ENCODE data around the gene TRABD2B. TPM values are rescaled to one million over a fixed set of nuclear protein-coding genes. Genes with fewer than 3 reads are reported as not detected.

TRABD2B gene
- total RNA-seq, 3 donors from 2014 or later, result not detected

DNA sequence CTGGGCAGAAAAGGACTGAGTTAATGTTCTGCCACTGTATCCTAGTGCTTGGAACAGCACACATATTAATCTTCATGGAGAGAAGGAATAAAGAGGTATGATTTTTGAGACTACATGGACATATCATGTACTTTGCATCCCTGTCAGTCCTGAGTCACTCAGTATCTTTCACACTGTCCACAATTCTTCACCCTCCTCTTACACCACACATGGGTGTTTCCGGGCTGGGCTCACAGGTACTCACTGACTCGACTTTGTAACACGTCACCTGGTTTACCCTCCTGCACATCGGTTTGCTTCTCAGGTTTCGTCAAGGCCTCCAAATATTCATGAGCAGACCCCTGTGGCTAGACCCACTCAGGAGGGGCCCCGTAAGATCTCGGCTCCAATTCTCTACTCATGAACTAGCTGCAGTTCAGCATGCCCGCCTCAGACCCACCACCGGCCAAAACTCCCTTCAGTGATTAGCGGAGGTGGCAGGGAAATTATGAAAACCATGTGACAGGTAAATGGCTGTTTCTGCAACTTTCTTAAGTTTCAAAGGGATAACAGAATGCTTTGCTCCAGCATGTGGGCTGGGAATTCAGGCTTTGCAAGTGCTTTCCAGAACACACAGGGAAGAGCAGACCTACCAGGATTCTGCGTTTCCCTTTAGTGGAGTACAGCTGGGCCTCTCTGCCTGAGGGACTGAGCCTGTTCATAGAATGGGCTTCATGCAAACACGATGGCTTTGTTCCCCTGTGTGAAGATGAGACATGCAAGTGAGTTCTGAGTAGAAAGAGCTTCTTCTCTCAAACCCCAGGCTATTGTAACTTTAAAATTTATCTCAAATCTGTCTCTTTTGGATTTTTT lies 31.3 kb upstream of the TRABD2B start:
- no peaks in the 10 kb centered on the region for H3K4me1 Mint-ChIP-seq (ENCODE audit: low read depth)
- peaks cover 6% of the 10 kb centered on the region for H3K27me3 Mint-ChIP-seq (ENCODE audit: low read depth)
- DNase-seq, result no peak
- H3K4me3 Mint-ChIP-seq, result no peak overlapping the region
- ATAC-seq, result no peak
- H3K36me3 Mint-ChIP-seq (ENCODE audit: insufficient read depth), result no peaks in the 10 kb centered on the region
- no peaks in the 10 kb centered on the region for H3K9me3 Mint-ChIP-seq

DNA sequence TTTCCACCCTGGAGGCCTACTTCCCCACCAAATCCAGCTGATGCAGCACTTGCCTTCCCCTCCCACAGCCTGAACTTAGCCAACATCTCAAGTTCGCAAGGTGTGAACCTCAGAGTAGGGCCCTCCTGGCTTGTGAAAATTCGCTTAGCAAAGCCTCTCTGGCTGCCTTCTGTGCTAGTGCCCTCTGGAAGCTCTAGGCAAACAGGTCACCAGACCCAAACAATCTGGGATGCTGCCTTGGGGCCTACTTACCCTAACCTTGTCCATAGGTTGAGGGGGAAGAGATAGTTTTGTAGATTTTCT lies 30.3 kb upstream of the TRABD2B start:
- peaks cover 6% of the 10 kb centered on the region for H3K27me3 Mint-ChIP-seq (ENCODE audit: low read depth)
- ATAC-seq (no peak), DNase-seq (no peak)
- no peak overlapping the region for H3K4me3 Mint-ChIP-seq
- no peaks in the 10 kb centered on the region for H3K4me1 Mint-ChIP-seq (ENCODE audit: low read depth)
- H3K9me3 Mint-ChIP-seq, result no peaks in the 10 kb centered on the region
- H3K36me3 Mint-ChIP-seq (ENCODE audit: insufficient read depth), result no peaks in the 10 kb centered on the region

DNA sequence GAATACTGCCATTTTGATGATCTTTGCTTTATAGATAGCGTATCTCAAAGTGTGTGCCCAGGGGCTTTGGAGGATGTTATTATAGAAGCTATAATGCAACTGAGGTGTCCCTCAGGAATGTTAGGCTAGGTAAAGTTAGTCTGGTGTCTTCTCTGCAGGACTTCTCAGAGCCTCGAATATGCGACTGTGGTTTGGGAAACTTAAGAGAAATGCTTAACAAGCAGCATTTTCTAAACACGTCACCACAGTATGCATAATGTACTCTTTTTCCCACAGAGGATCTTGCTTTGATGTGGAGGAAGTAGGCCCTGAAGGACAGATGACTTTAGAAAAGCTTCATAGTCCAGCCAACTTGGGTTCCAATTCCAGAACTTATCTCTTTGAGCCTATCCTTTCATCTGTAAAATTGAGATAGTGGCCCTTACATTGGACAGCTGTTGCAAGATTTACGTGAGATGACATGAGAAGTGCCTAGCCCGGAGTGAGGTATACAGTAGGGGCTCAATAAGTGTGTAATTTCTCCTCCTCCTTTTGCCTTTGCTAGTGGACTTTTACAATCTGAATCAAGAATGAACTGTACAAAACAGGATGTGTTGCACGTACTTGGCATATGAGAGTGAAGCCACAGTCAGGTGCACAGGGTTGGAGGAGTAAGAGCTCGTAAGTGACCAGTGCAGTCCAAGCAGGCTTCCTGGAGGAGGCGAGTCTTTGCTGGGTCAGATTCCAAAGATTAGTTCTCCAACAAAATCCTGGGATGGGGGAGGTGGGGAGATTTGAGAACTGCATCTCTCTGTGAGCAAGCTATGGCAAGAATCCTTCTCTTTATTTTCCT lies 29.7 kb upstream of the TRABD2B start:
- no peak for ATAC-seq
- Mint-ChIP-seq H3K36me3 (ENCODE audit: insufficient read depth) (no peaks in the 10 kb centered on the region), H3K27me3 (ENCODE audit: low read depth) (peaks cover 5% of the 10 kb centered on the region), H3K4me1 (ENCODE audit: low read depth) (no peaks in the 10 kb centered on the region), H3K4me3 (no peak overlapping the region), H3K9me3 (no peaks in the 10 kb centered on the region)
- DNase-seq, result no peak

DNA sequence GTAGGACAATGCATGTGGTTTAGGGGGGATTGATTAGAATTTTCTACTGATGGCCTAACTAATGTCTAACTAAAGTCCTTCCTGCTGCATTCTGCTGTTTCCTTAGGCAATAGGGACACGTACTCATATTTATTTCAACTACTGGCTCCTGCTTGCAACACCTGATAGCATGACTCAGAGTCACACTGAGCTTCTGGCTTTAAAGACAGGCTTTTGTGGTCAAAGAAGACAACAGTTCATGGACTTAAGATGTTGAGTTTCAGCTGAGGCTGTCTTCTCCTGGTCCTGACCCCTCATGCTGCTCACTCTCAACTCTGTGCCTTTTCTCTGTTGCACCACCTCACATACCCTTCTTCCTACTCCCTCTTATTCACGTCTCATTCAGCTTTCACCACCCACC lies 29.1 kb upstream of the TRABD2B start:
- ATAC-seq (no peak), DNase-seq (no peak)
- Mint-ChIP-seq H3K36me3 (ENCODE audit: insufficient read depth) (no peaks in the 10 kb centered on the region), H3K4me3 (no peak overlapping the region), H3K4me1 (ENCODE audit: low read depth) (no peaks in the 10 kb centered on the region), H3K9me3 (no peaks in the 10 kb centered on the region), H3K27me3 (ENCODE audit: low read depth) (peaks cover 5% of the 10 kb centered on the region)

DNA sequence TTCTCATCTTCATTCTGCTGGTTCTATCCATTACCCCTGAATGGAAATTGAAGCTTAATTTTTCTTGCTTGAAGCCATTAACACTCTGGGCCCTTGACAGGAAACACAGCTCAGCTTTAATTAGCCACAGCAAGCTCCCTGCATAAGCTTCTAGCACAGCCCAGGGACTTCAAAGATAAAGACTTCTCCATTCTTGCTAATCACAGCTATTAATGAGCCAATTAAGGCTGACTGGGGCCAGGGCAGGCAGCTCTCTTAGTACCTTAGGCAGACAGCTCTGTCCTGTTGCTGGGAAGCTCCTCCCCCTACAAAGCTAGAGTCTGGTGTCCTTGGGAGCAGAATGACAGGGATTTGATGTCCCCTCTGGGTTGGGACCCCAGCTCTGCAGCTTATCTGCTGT lies 27.9 kb upstream of the TRABD2B start:
- peak in 1 of 2 donors; percentile 18 for ATAC-seq
- Mint-ChIP-seq H3K4me1 (ENCODE audit: low read depth) (no peaks in the 10 kb centered on the region), H3K4me3 (no peak overlapping the region), H3K9me3 (no peaks in the 10 kb centered on the region), H3K27me3 (ENCODE audit: low read depth) (peaks cover 3% of the 10 kb centered on the region), H3K36me3 (ENCODE audit: insufficient read depth) (no peaks in the 10 kb centered on the region)
- no peak for DNase-seq

DNA sequence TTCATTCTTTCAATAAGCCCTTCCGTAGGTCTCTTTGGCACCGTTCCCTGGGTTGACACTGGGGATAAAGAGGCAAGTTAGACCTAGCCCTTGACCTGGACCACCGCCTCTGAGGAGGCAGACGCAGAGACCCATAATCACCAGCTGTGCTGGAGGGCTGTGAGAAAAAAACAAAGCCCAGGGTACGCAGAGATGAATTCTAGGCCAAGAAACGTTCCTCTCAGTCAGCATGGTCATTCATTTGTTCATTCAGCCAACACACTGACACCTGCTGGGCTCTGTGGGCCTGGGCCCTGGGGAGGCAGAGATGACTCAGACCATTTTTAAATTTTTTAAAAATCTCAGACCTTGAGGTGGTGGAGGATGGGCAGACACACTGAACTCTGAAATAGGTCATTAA lies 26.3 kb upstream of the TRABD2B start:
- Mint-ChIP-seq H3K27me3 (ENCODE audit: low read depth) (no peaks in the 10 kb centered on the region), H3K36me3 (ENCODE audit: insufficient read depth) (no peaks in the 10 kb centered on the region), H3K4me1 (ENCODE audit: low read depth) (no peaks in the 10 kb centered on the region), H3K4me3 (no peak overlapping the region), H3K9me3 (no peaks in the 10 kb centered on the region)
- no peak for DNase-seq
- no peak for ATAC-seq

DNA sequence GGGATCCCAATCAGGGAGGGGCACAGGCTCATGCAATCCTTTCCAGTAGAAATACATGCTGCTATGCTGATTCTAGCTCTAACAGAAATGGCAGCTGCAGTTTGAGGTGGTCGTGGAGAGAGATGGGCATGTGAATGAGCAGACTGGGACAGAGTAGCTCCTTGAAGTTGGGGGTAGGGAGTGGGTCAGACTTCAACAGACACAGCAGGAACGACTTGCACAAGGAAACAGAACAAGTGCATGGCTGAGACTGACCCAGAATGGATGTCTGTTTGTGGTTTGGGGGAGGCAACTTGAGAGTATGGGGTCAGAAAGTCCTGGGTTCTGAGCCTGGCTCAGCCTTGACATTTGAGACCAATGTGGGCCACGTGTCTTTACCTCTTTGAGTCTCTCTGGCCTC lies 25.1 kb upstream of the TRABD2B start:
- no peaks in the 10 kb centered on the region for H3K4me1 Mint-ChIP-seq (ENCODE audit: low read depth)
- no peaks in the 10 kb centered on the region for H3K36me3 Mint-ChIP-seq (ENCODE audit: insufficient read depth)
- no peak for ATAC-seq

DNA sequence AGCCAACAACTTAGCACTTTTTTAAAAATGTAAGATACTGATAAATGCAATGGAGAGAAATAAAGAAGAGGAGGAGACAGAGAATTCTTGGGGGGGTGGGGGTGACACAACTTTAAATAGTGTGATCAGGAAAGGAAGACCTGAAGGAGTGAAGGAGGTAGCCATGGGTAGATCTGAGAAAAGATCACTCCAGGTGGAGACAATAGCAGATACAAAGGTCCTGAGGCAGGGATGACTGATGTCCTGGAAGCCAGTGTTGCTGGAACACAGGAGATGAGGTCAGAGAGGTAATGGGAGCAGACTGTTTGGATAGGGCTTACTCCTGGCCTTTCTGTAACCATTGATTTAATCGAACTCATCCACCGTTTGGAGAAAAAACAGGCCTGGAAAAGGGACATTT lies 24.6 kb upstream of the TRABD2B start:
- H3K9me3 Mint-ChIP-seq, result no peaks in the 10 kb centered on the region
- no peaks in the 10 kb centered on the region for H3K4me1 Mint-ChIP-seq (ENCODE audit: low read depth)
- no peak overlapping the region for H3K4me3 Mint-ChIP-seq
- DNase-seq (no peak), ATAC-seq (no peak)
- H3K27me3 Mint-ChIP-seq (ENCODE audit: low read depth), result peaks cover 7% of the 10 kb centered on the region
- H3K36me3 Mint-ChIP-seq (ENCODE audit: insufficient read depth), result no peaks in the 10 kb centered on the region

More for the DNA sequence above, 25.1 kb upstream of the TRABD2B start:
- DNase-seq, result no peak
- H3K27me3 Mint-ChIP-seq (ENCODE audit: low read depth), result peaks cover 4% of the 10 kb centered on the region
- H3K4me3 Mint-ChIP-seq, result no peak overlapping the region
- no peaks in the 10 kb centered on the region for H3K9me3 Mint-ChIP-seq

DNA sequence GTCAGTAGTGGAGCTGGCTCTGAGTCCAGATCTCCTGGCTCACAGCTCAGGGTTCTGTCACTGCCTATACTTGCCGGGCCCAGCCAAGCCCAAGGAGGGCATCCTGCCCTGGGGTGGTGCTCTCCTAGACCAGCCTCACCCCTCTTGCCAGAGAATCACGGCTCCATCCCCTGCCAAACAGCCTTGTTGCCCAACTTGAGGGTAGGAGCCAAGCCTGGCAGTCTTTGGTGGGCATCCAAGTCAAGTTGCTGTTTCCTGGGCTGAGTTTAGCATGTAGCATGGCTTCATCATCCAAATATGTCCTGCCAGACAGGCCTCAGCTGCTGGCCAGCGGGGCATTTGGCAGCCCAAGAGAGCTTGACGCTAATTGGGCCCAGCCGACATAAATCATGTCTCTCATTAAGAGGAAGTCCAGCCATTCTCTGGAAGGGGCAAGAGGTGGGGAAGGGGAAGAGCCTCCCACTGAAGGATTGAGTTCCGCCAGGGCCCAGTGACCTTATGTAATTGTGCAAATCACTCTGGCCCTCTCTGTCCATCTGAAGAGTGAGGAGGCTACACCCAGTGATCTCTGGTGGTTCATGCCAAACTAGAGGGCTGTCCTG lies 22.6 kb upstream of the TRABD2B start:
- ATAC-seq, result no peak
- Mint-ChIP-seq H3K9me3 (no peaks in the 10 kb centered on the region), H3K36me3 (ENCODE audit: insufficient read depth) (no peaks in the 10 kb centered on the region), H3K4me1 (ENCODE audit: low read depth) (no peaks in the 10 kb centered on the region), H3K27me3 (ENCODE audit: low read depth) (peaks cover 18% of the 10 kb centered on the region), H3K4me3 (no peak overlapping the region)
- DNase-seq, result no peak

DNA sequence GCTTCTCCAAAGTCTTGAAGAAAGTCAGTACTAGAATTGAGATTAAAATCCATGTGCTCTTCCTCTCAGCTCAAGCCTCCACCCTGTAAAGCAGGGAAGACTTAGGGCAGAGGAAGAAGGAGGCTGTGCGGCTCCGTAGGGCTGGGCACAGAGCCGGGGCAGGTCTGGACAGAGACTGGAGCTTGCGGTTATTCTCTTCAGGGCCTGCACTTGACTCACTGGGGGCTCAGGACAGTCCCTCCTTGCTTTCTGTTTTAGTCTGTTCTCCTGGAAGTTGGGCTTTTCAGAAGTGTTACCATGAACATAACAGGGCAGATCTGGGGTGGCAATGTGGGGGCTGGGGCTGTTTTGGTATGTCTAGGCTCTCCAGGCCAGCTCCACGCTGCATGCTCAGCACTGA lies 21.6 kb upstream of the TRABD2B start:
- ATAC-seq, result no peak
- Mint-ChIP-seq H3K9me3 (no peaks in the 10 kb centered on the region), H3K4me1 (ENCODE audit: low read depth) (no peaks in the 10 kb centered on the region), H3K36me3 (ENCODE audit: insufficient read depth) (no peaks in the 10 kb centered on the region), H3K4me3 (no peak overlapping the region), H3K27me3 (ENCODE audit: low read depth) (peaks cover 18% of the 10 kb centered on the region)
- DNase-seq, result no peak

DNA sequence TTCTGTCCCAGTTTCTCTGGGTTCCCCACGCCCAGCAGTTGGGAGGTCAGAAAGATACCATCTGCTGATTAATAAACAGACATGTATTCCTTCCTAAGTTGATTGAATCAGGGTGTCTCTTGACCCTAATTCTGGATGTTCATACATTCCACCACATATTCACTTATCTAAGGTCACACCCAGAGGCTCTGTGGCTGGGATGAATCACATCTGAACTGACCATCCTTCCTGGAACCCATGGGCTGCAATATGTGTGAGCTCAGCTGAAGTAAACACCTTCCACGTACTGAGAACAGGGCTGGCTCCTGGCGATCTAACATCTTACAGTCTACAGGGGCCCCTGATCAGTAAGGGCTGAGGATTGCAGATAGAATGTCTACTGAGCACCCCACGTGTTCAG lies 20.5 kb upstream of the TRABD2B start:
- Mint-ChIP-seq H3K4me1 (ENCODE audit: low read depth) (no peaks in the 10 kb centered on the region), H3K4me3 (no peak overlapping the region), H3K27me3 (ENCODE audit: low read depth) (peaks cover 18% of the 10 kb centered on the region), H3K9me3 (no peaks in the 10 kb centered on the region), H3K36me3 (ENCODE audit: insufficient read depth) (no peaks in the 10 kb centered on the region)
- ATAC-seq, result no peak
- DNase-seq, result no peak

DNA sequence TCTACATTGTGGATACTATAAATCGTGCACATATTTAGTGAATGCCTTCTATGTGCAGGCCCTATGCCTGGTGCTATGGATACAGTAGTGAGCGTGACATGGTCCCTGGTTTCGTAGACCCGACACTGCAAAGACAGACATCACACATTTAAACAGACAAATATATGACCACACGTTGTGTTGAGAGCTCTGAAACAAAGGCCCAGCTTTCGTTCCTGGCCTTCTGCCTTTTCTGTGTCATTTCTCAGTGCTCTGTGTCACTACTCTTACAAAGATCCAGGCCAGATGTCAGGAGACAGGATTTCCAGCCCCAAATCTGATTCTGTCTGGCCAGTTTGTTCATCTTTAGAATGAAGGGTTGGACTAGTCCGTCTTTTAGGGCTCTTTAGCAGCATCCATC lies 19.3 kb upstream of the TRABD2B start:
- Mint-ChIP-seq H3K9me3 (no peaks in the 10 kb centered on the region), H3K27me3 (ENCODE audit: low read depth) (peaks cover 18% of the 10 kb centered on the region), H3K36me3 (ENCODE audit: insufficient read depth) (no peaks in the 10 kb centered on the region), H3K4me1 (ENCODE audit: low read depth) (no peaks in the 10 kb centered on the region), H3K4me3 (no peak overlapping the region)
- ATAC-seq, result no peak
- DNase-seq, result no peak

DNA sequence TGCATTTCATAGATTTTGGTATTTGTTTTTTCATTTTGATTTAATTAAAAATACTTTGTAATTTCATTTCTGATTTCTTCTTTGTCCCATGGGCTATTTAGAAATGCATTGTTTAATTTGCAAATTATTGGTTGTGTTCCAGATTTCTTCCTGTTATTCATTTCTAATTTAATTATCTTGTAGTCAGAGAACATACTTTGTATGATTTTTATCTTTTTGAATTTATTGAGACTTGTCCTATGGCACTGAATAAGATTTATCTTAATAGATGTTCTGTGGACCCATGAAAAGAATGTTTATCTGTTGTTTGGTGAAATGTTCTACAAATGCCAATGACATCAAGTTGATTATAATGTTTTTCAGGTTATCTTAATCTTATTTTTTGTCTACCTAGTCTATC lies 16.1 kb upstream of the TRABD2B start:
- Mint-ChIP-seq H3K4me1 (ENCODE audit: low read depth) (no peaks in the 10 kb centered on the region), H3K27me3 (ENCODE audit: low read depth) (peaks cover 18% of the 10 kb centered on the region), H3K36me3 (ENCODE audit: insufficient read depth) (no peaks in the 10 kb centered on the region), H3K4me3 (no peak overlapping the region), H3K9me3 (no peaks in the 10 kb centered on the region)
- ATAC-seq (no peak), DNase-seq (no peak)

DNA sequence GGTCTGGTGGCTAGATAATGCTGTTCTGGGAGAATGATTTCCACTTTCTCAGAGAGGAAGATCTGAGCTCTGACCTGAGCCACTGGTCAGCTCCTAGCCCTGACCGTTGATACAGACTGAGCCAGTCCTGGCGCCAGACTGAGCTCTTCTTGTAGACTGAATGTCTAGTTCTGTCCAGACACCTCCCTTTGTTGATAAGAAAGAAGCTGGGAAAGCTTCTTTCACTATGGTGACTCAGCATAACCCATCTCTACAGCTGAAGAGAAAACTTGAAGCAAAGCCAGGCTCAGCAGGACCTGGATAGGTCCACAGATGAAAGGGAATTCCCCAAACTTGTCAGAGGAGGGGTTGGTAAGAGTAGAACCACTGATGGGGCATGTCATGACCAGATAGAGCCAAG lies 9.9 kb upstream of the TRABD2B start:
- Mint-ChIP-seq H3K36me3 (ENCODE audit: insufficient read depth) (no peaks in the 10 kb centered on the region), H3K9me3 (no peaks in the 10 kb centered on the region), H3K4me3 (no peak overlapping the region), H3K4me1 (ENCODE audit: low read depth) (no peaks in the 10 kb centered on the region), H3K27me3 (ENCODE audit: low read depth) (no peaks in the 10 kb centered on the region)
- DNase-seq (no peak), ATAC-seq (no peak)

DNA sequence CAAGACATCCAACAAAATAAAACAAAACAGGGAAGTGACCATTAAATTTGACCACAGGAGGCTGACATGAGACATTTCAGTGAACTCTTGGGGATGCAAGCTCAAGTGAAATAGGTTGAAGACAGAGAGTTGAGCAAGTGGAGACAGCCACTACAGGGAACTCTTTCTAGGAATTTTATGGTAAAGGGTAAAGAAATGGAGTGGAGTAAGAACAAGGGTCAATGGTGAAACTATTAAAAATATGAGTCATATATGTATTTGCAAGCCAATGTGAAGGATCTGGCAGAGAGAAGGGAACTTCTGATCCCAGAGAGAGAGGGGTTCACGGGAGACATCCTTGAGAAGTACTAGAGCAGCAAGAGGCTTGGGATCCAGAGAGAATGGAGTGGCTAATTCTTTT lies 9.1 kb upstream of the TRABD2B start:
- no peak overlapping the region for H3K4me3 Mint-ChIP-seq
- H3K27me3 Mint-ChIP-seq (ENCODE audit: low read depth), result no peaks in the 10 kb centered on the region
- H3K9me3 Mint-ChIP-seq, result no peaks in the 10 kb centered on the region
- no peaks in the 10 kb centered on the region for H3K4me1 Mint-ChIP-seq (ENCODE audit: low read depth)
- DNase-seq (no peak), ATAC-seq (no peak)
- no peaks in the 10 kb centered on the region for H3K36me3 Mint-ChIP-seq (ENCODE audit: insufficient read depth)
